HCT116 (cell line): Measurements from ENCODE around the gene CNDP1. TPM values are rescaled to one million over a fixed set of nuclear protein-coding genes. Genes with fewer than 3 reads are reported as not detected.

Source experiments
- ATAC-seq: fragments of 200-7000 bp; cut with Tn5 transposase; 2 replicates; pipeline ENCODE4 v1.9.1; 2020; ENCODE audit warnings: mild to moderate bottlenecking, moderate library complexity
- BruUV-seq: library from RNA; stranded (reverse); fragments of 400-500 nt; replicated peaks from 2 replicates; lab custom pipeline; 2021; lab: Mats Ljungman, UMichigan
- CTCF ChIA-PET: fragments of 300-600 bp; sonication (Branson Sonifier 250); formaldehyde crosslinking; loops from one replicate; lab custom pipeline; 2021; ENCODE audit warnings: antibody characterized with exemption; lab: Charles Lee
- POLR2A ChIA-PET: fragments of 300-600, 350-600 bp; sonication (Branson Sonifier 250); formaldehyde crosslinking; loops from one replicate; lab custom pipeline; 2021; ENCODE audit warnings: antibody characterized with exemption; lab: Charles Lee
- RAD21 ChIA-PET, 2 experiments: fragments of 300-600 bp; sonication (Branson Sonifier 250); formaldehyde crosslinking; loops; one replicate each; lab custom pipeline; 2023; ENCODE audit warnings: low total read pairs in 2 of 2; ENCODE audit not compliant: uncharacterized antibody in 2 of 2, unreplicated experiment in 2 of 2, low non-redundant PET in 1 of 2; lab: Charles Lee
- DNase-seq: peaks from one replicate; pipeline ENCODE4 v3.0.0-alpha.2; 2010; ENCODE audit warnings: low read depth, low spot score
- H2AFZ ChIP-seq: fragments of 200-600 bp; shearing (Covaris generic), sonication (generic); 2 replicates; pipeline ENCODE4 v1.6.1; 2017; ENCODE audit warnings: low read depth, mixed run types, mixed read lengths, antibody characterized with exemption, low read length; ENCODE audit not compliant: poor library complexity, severe bottlenecking
- H3K27ac ChIP-seq: 2 replicates; pipeline ENCODE4 v1.5.1; 2012; ENCODE audit warnings: low read depth, low read length
- H3K27me3 ChIP-seq: fragments of 200-600 bp; sonication (generic); 2 replicates; pipeline ENCODE4 v1.6.1; 2016; ENCODE audit warnings: mixed run types, low read length, mixed read lengths; ENCODE audit not compliant: insufficient read depth
- H3K36me3 ChIP-seq, 2 experiments: fragments of 200-500 bp in 1 of 2; fragments of 200-600 bp in 1 of 2; sonication (Bioruptor generic) in 1 of 2; sonication (generic) in 1 of 2; 2 replicates each; pipeline versions ENCODE4 v1.5.1 to v1.6.1; 2014 to 2016; ENCODE audit warnings: low read length in 2 of 2, inconsistent platforms in 1 of 2, mixed read lengths in 1 of 2, mixed run types in 1 of 2; ENCODE audit not compliant: insufficient read depth in 2 of 2, control insufficient read depth in 1 of 2
- H3K4me1 ChIP-seq, 2 experiments: fragments of 200-600 bp in 1 of 2; sonication (generic) in 1 of 2; 2 replicates each; pipeline versions ENCODE4 v1.5.1 to v1.6.1; 2012 to 2017; ENCODE audit warnings: low read length in 2 of 2, inconsistent platforms in 1 of 2, mild to moderate bottlenecking in 1 of 2, mixed read lengths in 1 of 2, mixed run types in 1 of 2, moderate library complexity in 1 of 2; ENCODE audit not compliant: insufficient read depth in 2 of 2, control insufficient read depth in 1 of 2
- H3K4me2 ChIP-seq: fragments of 200-600 bp; sonication (generic); 2 replicates; pipeline ENCODE4 v1.6.1; 2017; ENCODE audit warnings: mixed run types, low read length, mixed read lengths
- H3K4me3 ChIP-seq, 2 experiments: fragments of 200-600 bp in 1 of 2; sonication (generic) in 1 of 2; replicated peaks in 1 of 2; 2 replicates each; pipeline ENCODE4 v1.5.1; 2011 to 2016; ENCODE audit warnings: low read length in 2 of 2, control low read depth in 1 of 2, low read depth in 1 of 2, mild to moderate bottlenecking in 1 of 2, mixed read lengths in 1 of 2, mixed run types in 1 of 2
- H3K79me2 ChIP-seq: fragments of 200-600 bp; sonication (generic); 2 replicates; pipeline ENCODE4 v1.6.1; 2017; ENCODE audit warnings: mild to moderate bottlenecking, mixed run types, low read length, moderate library complexity, mixed read lengths; ENCODE audit not compliant: insufficient read depth
- H3K9ac ChIP-seq: fragments of 200-600 bp; sonication (generic); 2 replicates; pipeline ENCODE4 v1.6.1; 2016; ENCODE audit warnings: low read length, mixed read lengths
- H3K9me2 ChIP-seq: fragments of 200-600 bp; sonication (generic), shearing (Covaris generic); 2 replicates; pipeline ENCODE4 v1.6.1; 2017; ENCODE audit warnings: mixed run types, mild to moderate bottlenecking, moderate library complexity; ENCODE audit not compliant: insufficient read depth
- H3K9me3 ChIP-seq, 2 experiments: fragments of 200-500 bp in 1 of 2; fragments of 200-600 bp in 1 of 2; sonication (Bioruptor generic) in 1 of 2; sonication (generic) in 1 of 2; 2 replicates each; pipeline ENCODE4 v1.6.1; 2014 to 2017; ENCODE audit warnings: low read length in 2 of 2, mixed read lengths in 2 of 2, inconsistent platforms in 1 of 2, low read depth in 1 of 2, mild to moderate bottlenecking in 1 of 2, mixed run types in 1 of 2, moderate library complexity in 1 of 2; ENCODE audit not compliant: control insufficient read depth in 1 of 2, insufficient read depth in 1 of 2
- H4K20me1 ChIP-seq: fragments of 200-600 bp; sonication (generic), shearing (Covaris generic); 2 replicates; pipeline ENCODE4 v1.6.1; 2017; ENCODE audit warnings: mixed run types, mild to moderate bottlenecking, moderate library complexity; ENCODE audit not compliant: insufficient read depth
- CBX3 ChIP-seq: IDR thresholded peaks from 2 replicates; pipeline ENCODE4 v1.6.1; 2012; ENCODE audit warnings: low read depth
- CEBPB ChIP-seq: IDR thresholded peaks from 2 replicates; pipeline ENCODE4 v1.6.1; 2012; ENCODE audit warnings: low read depth
- EGR1 ChIP-seq: IDR thresholded peaks from 2 replicates; pipeline ENCODE4 v1.6.1; 2012; ENCODE audit warnings: low read depth
- ELF1 ChIP-seq: IDR thresholded peaks from 2 replicates; pipeline ENCODE4 v1.6.1; 2012; ENCODE audit warnings: low read depth, borderline replicate concordance
- EZH2phosphoT487 ChIP-seq: fragments of 200-600 bp; IDR thresholded peaks from 2 replicates; pipeline ENCODE4 v1.6.1; 2018; ENCODE audit warnings: antibody characterized with exemption, borderline replicate concordance
- JUND ChIP-seq: IDR thresholded peaks from 2 replicates; pipeline ENCODE4 v1.6.1; 2012
- POLR2A ChIP-seq: IDR thresholded peaks from 2 replicates; pipeline ENCODE4 v1.7.0; 2011; ENCODE audit warnings: borderline replicate concordance; ENCODE audit not compliant: insufficient read depth, insufficient read length; ENCODE audit errors: extremely low read depth
- POLR2AphosphoS5 ChIP-seq: IDR thresholded peaks from 2 replicates; pipeline ENCODE4 v1.6.1; 2011; ENCODE audit warnings: mild to moderate bottlenecking, low read depth, low read length, moderate library complexity
- RAD21 ChIP-seq: IDR thresholded peaks from 2 replicates; pipeline ENCODE4 v1.6.1; 2012; ENCODE audit warnings: low read depth, mild to moderate bottlenecking
- SIN3A ChIP-seq: IDR thresholded peaks from 2 replicates; pipeline ENCODE4 v1.6.1; 2012; ENCODE audit warnings: low read depth
- SP1 ChIP-seq: IDR thresholded peaks from 2 replicates; pipeline ENCODE4 v1.6.1; 2012; ENCODE audit warnings: low read depth
- SRF ChIP-seq: IDR thresholded peaks from 2 replicates; pipeline ENCODE4 v1.6.1; 2012; ENCODE audit warnings: low read depth
- YY1 ChIP-seq: IDR thresholded peaks from 2 replicates; pipeline ENCODE4 v1.6.1; 2011; ENCODE audit warnings: low read length, low read depth, moderate library complexity, mild to moderate bottlenecking; ENCODE audit not compliant: insufficient replicate concordance; ENCODE audit errors: extremely low read depth
- ZFX ChIP-seq: fragments of 450-650 bp; IDR thresholded peaks from 2 replicates; pipeline ENCODE4 v1.6.1; 2017
- ZNF274 ChIP-seq: fragments of 200-500 bp; sonication (Bioruptor generic); IDR thresholded peaks from 2 replicates; pipeline ENCODE4 v1.6.1; 2014; ENCODE audit warnings: mild to moderate bottlenecking, low read depth, low read length, inconsistent platforms
- intact Hi-C: fragments of 100-400 bp; cut with micrococcal nuclease; formaldehyde crosslinking; loops from 2 replicates; pipeline ENCODE4 v1.10.0; 2022
- total RNA-seq: library from RNA; stranded (reverse); gene quantifications from one replicate; pipeline ENCODE4 v1.2.1, GENCODE V29; 2021; ENCODE audit not compliant: unreplicated experiment
- TF ChIP-seq, protein P1 (sequence below): IDR thresholded peaks from 2 replicates; pipeline ENCODE4 v1.6.1; 2012
- TF ChIP-seq, protein P2 (sequence below), 3 experiments: fragments of 200-600 bp in 1 of 3; sonication (generic) in 1 of 3; IDR thresholded peaks in 2 of 3; conservative IDR thresholded peaks in 1 of 3; 2 replicates each; pipeline ENCODE4 v1.5.1; 2012 to 2017; ENCODE audit warnings: low read depth in 2 of 3, low read length in 2 of 3, antibody characterized with exemption in 1 of 3, borderline replicate concordance in 1 of 3, control low read depth in 1 of 3, mild to moderate bottlenecking in 1 of 3, mixed read lengths in 1 of 3, mixed run types in 1 of 3, moderate library complexity in 1 of 3; ENCODE audit not compliant: insufficient read depth in 1 of 3
- TF ChIP-seq, protein P3 (sequence below): IDR thresholded peaks from 2 replicates; pipeline ENCODE4 v1.6.1; 2012
- TF ChIP-seq, protein P4 (sequence below): IDR thresholded peaks from 2 replicates; pipeline ENCODE4 v1.6.1; 2012; ENCODE audit warnings: low read depth

Gene CNDP1
- total RNA-seq, 1 experiment from 2014 or later: not detected

GRCh38 chr18:74556126-74556525 lies 21.8 kb downstream of the CNDP1 start:
- Histone ChIP-seq H3K4me2 (no peak overlapping the region), H3K27me3 (peaks cover 18% of the 10 kb centered on the region), H2AFZ (no peak overlapping the region), H3K36me3 (no peaks in the 10 kb centered on the region), H3K27ac (no peak overlapping the region), H3K9me2 (no peaks in the 10 kb centered on the region), H3K9ac (no peak overlapping the region), H3K4me3 (no peak overlapping the region), H3K9me3 (no peaks in the 10 kb centered on the region), H3K4me1 (no peaks in the 10 kb centered on the region), H3K79me2 (no peaks in the 10 kb centered on the region), H4K20me1 (no peaks in the 10 kb centered on the region)
- ChIA-PET POLR2A (no interaction called here), RAD21 (no interaction called here), CTCF (no interaction called here)
- no peak for DNase-seq
- BruUV-seq: no TSS peak
- no peak for ATAC-seq
- TF ChIP-seq, protein P1, sequence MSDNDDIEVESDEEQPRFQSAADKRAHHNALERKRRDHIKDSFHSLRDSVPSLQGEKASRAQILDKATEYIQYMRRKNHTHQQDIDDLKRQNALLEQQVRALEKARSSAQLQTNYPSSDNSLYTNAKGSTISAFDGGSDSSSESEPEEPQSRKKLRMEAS: no peak
- TF ChIP-seq POLR2A (no peak), ELF1 (no peak), ZFX (no peak), CBX3 (no peak), SP1 (no peak), POLR2AphosphoS5 (no peak), RAD21 (no peak), SRF (no peak), CEBPB (no peak), SIN3A (no peak), YY1 (no peak), EGR1 (no peak), EZH2phosphoT487 (no peak), JUND (no peak), ZNF274 (no peak)
- TF ChIP-seq, protein P2, sequence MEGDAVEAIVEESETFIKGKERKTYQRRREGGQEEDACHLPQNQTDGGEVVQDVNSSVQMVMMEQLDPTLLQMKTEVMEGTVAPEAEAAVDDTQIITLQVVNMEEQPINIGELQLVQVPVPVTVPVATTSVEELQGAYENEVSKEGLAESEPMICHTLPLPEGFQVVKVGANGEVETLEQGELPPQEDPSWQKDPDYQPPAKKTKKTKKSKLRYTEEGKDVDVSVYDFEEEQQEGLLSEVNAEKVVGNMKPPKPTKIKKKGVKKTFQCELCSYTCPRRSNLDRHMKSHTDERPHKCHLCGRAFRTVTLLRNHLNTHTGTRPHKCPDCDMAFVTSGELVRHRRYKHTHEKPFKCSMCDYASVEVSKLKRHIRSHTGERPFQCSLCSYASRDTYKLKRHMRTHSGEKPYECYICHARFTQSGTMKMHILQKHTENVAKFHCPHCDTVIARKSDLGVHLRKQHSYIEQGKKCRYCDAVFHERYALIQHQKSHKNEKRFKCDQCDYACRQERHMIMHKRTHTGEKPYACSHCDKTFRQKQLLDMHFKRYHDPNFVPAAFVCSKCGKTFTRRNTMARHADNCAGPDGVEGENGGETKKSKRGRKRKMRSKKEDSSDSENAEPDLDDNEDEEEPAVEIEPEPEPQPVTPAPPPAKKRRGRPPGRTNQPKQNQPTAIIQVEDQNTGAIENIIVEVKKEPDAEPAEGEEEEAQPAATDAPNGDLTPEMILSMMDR (IDR thresholded peaks at IDR 0.05 in 2 of 3, conservative IDR thresholded peaks at IDR 0.05 in 1 of 3; ENCODE audit: borderline replicate concordance in 1 of 3, insufficient read depth in 1 of 3, low read depth in 2 of 3, low read length in 2 of 3): no peak
- TF ChIP-seq, protein P3, sequence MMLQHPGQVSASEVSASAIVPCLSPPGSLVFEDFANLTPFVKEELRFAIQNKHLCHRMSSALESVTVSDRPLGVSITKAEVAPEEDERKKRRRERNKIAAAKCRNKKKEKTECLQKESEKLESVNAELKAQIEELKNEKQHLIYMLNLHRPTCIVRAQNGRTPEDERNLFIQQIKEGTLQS: no peak
- TF ChIP-seq, protein P4, sequence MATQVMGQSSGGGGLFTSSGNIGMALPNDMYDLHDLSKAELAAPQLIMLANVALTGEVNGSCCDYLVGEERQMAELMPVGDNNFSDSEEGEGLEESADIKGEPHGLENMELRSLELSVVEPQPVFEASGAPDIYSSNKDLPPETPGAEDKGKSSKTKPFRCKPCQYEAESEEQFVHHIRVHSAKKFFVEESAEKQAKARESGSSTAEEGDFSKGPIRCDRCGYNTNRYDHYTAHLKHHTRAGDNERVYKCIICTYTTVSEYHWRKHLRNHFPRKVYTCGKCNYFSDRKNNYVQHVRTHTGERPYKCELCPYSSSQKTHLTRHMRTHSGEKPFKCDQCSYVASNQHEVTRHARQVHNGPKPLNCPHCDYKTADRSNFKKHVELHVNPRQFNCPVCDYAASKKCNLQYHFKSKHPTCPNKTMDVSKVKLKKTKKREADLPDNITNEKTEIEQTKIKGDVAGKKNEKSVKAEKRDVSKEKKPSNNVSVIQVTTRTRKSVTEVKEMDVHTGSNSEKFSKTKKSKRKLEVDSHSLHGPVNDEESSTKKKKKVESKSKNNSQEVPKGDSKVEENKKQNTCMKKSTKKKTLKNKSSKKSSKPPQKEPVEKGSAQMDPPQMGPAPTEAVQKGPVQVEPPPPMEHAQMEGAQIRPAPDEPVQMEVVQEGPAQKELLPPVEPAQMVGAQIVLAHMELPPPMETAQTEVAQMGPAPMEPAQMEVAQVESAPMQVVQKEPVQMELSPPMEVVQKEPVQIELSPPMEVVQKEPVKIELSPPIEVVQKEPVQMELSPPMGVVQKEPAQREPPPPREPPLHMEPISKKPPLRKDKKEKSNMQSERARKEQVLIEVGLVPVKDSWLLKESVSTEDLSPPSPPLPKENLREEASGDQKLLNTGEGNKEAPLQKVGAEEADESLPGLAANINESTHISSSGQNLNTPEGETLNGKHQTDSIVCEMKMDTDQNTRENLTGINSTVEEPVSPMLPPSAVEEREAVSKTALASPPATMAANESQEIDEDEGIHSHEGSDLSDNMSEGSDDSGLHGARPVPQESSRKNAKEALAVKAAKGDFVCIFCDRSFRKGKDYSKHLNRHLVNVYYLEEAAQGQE: no peak
- intact Hi-C loops: loop anchor here (10.0 kb wide), 1 partner anchor 511 kb away; no protein-coding TSS in a partner anchor
